DND-41 (cell line): Measurements from ENCODE around the gene CCN5.

Experiments used
- EZH2 ChIP-seq: IDR thresholded peaks from 3 replicates; pipeline ENCODE4 v1.6.1; 2012; ENCODE audit warnings: borderline replicate concordance, low read depth, mild to moderate bottlenecking, moderate library complexity, low read length, inconsistent platforms; ENCODE audit not compliant: severe bottlenecking
- TF ChIP-seq, protein P1 (sequence below): IDR thresholded peaks from 2 replicates; pipeline ENCODE4 v1.5.1; 2012; ENCODE audit warnings: borderline replicate concordance, low read length, moderate library complexity, mild to moderate bottlenecking; ENCODE audit not compliant: poor library complexity, severe bottlenecking; ENCODE audit errors: extremely low read depth

DNA sequence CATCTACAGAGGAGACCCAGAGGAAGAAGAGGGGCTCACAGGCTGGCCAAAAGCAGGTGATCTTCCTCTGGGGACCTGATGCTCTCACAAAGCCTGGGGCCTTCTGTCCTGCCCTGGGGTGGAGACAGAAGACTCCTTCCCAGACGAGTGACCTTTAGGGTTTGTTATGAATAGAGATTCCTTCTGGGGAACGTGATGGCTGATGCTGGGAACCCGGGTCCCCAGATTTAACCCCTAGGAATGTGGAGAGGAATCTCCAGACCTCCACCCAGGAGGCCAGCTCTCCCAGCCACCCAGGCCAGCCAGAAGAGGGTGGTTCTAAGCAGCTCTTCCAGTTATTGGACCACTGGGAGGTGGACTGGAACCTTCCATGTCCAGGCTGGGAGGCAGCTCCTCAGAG is 16.8 kb upstream of the CCN5 start:
- TF ChIP-seq, protein P1, sequence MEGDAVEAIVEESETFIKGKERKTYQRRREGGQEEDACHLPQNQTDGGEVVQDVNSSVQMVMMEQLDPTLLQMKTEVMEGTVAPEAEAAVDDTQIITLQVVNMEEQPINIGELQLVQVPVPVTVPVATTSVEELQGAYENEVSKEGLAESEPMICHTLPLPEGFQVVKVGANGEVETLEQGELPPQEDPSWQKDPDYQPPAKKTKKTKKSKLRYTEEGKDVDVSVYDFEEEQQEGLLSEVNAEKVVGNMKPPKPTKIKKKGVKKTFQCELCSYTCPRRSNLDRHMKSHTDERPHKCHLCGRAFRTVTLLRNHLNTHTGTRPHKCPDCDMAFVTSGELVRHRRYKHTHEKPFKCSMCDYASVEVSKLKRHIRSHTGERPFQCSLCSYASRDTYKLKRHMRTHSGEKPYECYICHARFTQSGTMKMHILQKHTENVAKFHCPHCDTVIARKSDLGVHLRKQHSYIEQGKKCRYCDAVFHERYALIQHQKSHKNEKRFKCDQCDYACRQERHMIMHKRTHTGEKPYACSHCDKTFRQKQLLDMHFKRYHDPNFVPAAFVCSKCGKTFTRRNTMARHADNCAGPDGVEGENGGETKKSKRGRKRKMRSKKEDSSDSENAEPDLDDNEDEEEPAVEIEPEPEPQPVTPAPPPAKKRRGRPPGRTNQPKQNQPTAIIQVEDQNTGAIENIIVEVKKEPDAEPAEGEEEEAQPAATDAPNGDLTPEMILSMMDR: no peak
- TF ChIP-seq EZH2: no peak
